Natural killer cell (primary cell): ENCODE results near the gene FOXO1. TPM values are rescaled to one million over a fixed set of nuclear protein-coding genes. Genes with fewer than 3 reads are reported as not detected.
A peak's percentile ranks its signal among the peaks of the same experiment; 100 is the strongest.

Source experiments
- ATAC-seq, 3 donors: fragments of 150-1000 bp in 2 of 3; fragments of 200-7000 bp in 1 of 3; cut with Tn5 transposase; 1 replicate in 1 of 3; 2 replicates in 2 of 3; pipeline ENCODE4 v1.10.0; 2021; ENCODE audit warnings: mild to moderate bottlenecking in 2 of 3, moderate library complexity in 2 of 3
- DNase-seq, 2 donors: peaks; one replicate each; pipeline versions ENCODE4 v3.0.0 to v3.0.0-alpha.2; 2013 to 2021; ENCODE audit warnings: mixed read lengths in 1 of 2
- H3K27ac ChIP-seq: one replicate; pipeline ENCODE4 v1.5.1; 2013; ENCODE audit warnings: mild to moderate bottlenecking, low read length
- H3K27me3 ChIP-seq: one replicate; pipeline ENCODE4 v1.6.1; 2013; ENCODE audit warnings: low read length; ENCODE audit not compliant: control insufficient read depth, insufficient read depth
- H3K36me3 ChIP-seq: one replicate; pipeline ENCODE4 v1.6.1; 2013; ENCODE audit warnings: low read length; ENCODE audit not compliant: control insufficient read depth, insufficient read depth
- H3K4me1 ChIP-seq: one replicate; pipeline ENCODE4 v1.6.1; 2013; ENCODE audit warnings: low read length; ENCODE audit not compliant: control insufficient read depth, insufficient read depth
- H3K4me3 ChIP-seq: one replicate; pipeline ENCODE4 v1.5.1; 2013; ENCODE audit warnings: low read length
- H3K9me3 ChIP-seq: one replicate; pipeline ENCODE4 v1.6.1; 2013; ENCODE audit warnings: low read length; ENCODE audit not compliant: control insufficient read depth, insufficient read depth
- H3K27ac Mint-ChIP-seq, 2 donors: one replicate each; pipeline ENCODE4 v1.8.0; 2022; ENCODE audit warnings: mild to moderate bottlenecking in 2 of 2, mixed read lengths in 2 of 2, moderate library complexity in 1 of 2
- H3K27me3 Mint-ChIP-seq, 2 donors: one replicate each; pipeline ENCODE4 v1.8.0; 2022; ENCODE audit warnings: low read depth in 2 of 2, mixed read lengths in 2 of 2
- H3K36me3 Mint-ChIP-seq: one replicate; pipeline ENCODE4 v1.8.0; 2022; ENCODE audit warnings: mixed read lengths
- H3K4me1 Mint-ChIP-seq, 2 donors: one replicate each; pipeline ENCODE4 v1.8.0; 2022; ENCODE audit warnings: mixed read lengths in 2 of 2
- H3K4me3 Mint-ChIP-seq: one replicate; pipeline ENCODE4 v1.8.0; 2022; ENCODE audit warnings: mild to moderate bottlenecking, moderate library complexity, mixed read lengths
- H3K9me3 Mint-ChIP-seq, 2 donors: one replicate each; pipeline ENCODE4 v1.8.0; 2022; ENCODE audit warnings: mixed read lengths in 2 of 2
- CTCF ChIP-seq: fragments of 200-600 bp; IDR thresholded peaks from one replicate; pipeline ENCODE4 v1.8.0; 2022; ENCODE audit warnings: antibody characterized with exemption
- WGBS: methylation state at CpG from one replicate; pipeline ENCODE4 v1.1.7; 2013; ENCODE audit warnings: missing lambda C conversion rate; ENCODE audit not compliant: insufficient coverage; 5-methylcytosine and 5-hydroxymethylcytosine counted together
- intact Hi-C: fragments of 100-400 bp; cut with micrococcal nuclease; formaldehyde crosslinking; loops from one replicate; pipeline ENCODE4 v1.14.2; 2022
- total RNA-seq, 4 donors: library from RNA; stranded (reverse); fragments of 120-200 nt in 1 of 4; gene quantifications; one replicate each; pipeline versions ENCODE4 v1.2.3 to v1.2.4, GENCODE V29; 2013 to 2022

The FOXO1 gene
- total RNA-seq, 3 donors from 2014 or later (not counting 1 experiment from before 2014, with no cell fraction given): 23.9 to 29.8 (median 27.6) TPM

- no peak for TF ChIP-seq CTCF
- no peaks in the 10 kb centered on the region for H3K27me3 Mint-ChIP-seq
- ATAC-seq: peak in 1 of 3 donors; percentile 36
- Histone ChIP-seq H3K27me3 (no peaks in the 10 kb centered on the region), H3K27ac (no peak overlapping the region), H3K9me3 (no peaks in the 10 kb centered on the region), H3K36me3 (no peaks in the 10 kb centered on the region), H3K4me3 (no peak overlapping the region), H3K4me1 (no peaks in the 10 kb centered on the region)
- H3K9me3 Mint-ChIP-seq: no peaks in the 10 kb centered on the region
- no peak overlapping the region for H3K4me3 Mint-ChIP-seq
- no peak for DNase-seq
- H3K4me1 Mint-ChIP-seq: peaks cover 33 to 50% of the 10 kb centered on the region in 2 donors
- no peak overlapping the region for H3K27ac Mint-ChIP-seq
- no CpG with 5 or more reads among the region's 1 CpG for WGBS
- intact Hi-C loops: no loop called here
- no peaks in the 10 kb centered on the region for H3K36me3 Mint-ChIP-seq
Measured at GRCh38 chr13:40624986-40625385, 41.5 kb downstream of the FOXO1 start.

- WGBS: no CpG with 5 or more reads among the region's 1 CpG
- H3K9me3 Mint-ChIP-seq: no peaks in the 10 kb centered on the region
- H3K27me3 Mint-ChIP-seq: no peaks in the 10 kb centered on the region
- intact Hi-C loops: no loop called here
- Histone ChIP-seq H3K27ac (no peak overlapping the region), H3K9me3 (no peaks in the 10 kb centered on the region), H3K36me3 (no peaks in the 10 kb centered on the region), H3K4me3 (no peak overlapping the region), H3K4me1 (no peaks in the 10 kb centered on the region), H3K27me3 (no peaks in the 10 kb centered on the region)
- H3K36me3 Mint-ChIP-seq: no peaks in the 10 kb centered on the region
- no peak for ATAC-seq
- H3K4me3 Mint-ChIP-seq: no peak overlapping the region
- peaks cover 39 to 56% of the 10 kb centered on the region in 2 donors for H3K4me1 Mint-ChIP-seq
- DNase-seq: peak in 1 of 2 donors; percentile 35
- H3K27ac Mint-ChIP-seq: no peak overlapping the region
- TF ChIP-seq CTCF: no peak
Measured at GRCh38 chr13:40624383-40624782, 42.1 kb downstream of the FOXO1 start.

GRCh38 chr13:40622761-40623160 is 43.7 kb downstream of the FOXO1 start:
- 100% methylated on average over 1 of the region's 1 CpG for WGBS

More at GRCh38 chr13:40622761-40623160, 43.7 kb downstream of the FOXO1 start:
- Histone ChIP-seq H3K9me3 (no peaks in the 10 kb centered on the region), H3K4me1 (no peaks in the 10 kb centered on the region), H3K27ac (no peak overlapping the region), H3K4me3 (no peak overlapping the region), H3K27me3 (no peaks in the 10 kb centered on the region), H3K36me3 (no peaks in the 10 kb centered on the region)
- intact Hi-C loops: no loop called here
- Mint-ChIP-seq H3K27me3 (no peaks in the 10 kb centered on the region), H3K4me1 (peaks cover 36 to 58% of the 10 kb centered on the region in 2 donors), H3K9me3 (no peaks in the 10 kb centered on the region), H3K36me3 (no peaks in the 10 kb centered on the region), H3K27ac (no peak overlapping the region), H3K4me3 (no peak overlapping the region)
- DNase-seq: no peak
- ATAC-seq: no peak
- no peak for TF ChIP-seq CTCF
